GM19455 (cell line): ENCODE results near the gene TENT5A.
"Not testable (repeated sequence)": the region's sequence is repeated elsewhere in the genome, so short reads cannot be mapped to it uniquely, and the experiment has no call there.

Experiments used
- ATAC-seq: cut with Tn5 transposase; IDR thresholded peaks from one replicate; pipeline ENCODE4 v1.9.1; 2021; ENCODE audit not compliant: unreplicated experiment

Gene TENT5A

DNA sequence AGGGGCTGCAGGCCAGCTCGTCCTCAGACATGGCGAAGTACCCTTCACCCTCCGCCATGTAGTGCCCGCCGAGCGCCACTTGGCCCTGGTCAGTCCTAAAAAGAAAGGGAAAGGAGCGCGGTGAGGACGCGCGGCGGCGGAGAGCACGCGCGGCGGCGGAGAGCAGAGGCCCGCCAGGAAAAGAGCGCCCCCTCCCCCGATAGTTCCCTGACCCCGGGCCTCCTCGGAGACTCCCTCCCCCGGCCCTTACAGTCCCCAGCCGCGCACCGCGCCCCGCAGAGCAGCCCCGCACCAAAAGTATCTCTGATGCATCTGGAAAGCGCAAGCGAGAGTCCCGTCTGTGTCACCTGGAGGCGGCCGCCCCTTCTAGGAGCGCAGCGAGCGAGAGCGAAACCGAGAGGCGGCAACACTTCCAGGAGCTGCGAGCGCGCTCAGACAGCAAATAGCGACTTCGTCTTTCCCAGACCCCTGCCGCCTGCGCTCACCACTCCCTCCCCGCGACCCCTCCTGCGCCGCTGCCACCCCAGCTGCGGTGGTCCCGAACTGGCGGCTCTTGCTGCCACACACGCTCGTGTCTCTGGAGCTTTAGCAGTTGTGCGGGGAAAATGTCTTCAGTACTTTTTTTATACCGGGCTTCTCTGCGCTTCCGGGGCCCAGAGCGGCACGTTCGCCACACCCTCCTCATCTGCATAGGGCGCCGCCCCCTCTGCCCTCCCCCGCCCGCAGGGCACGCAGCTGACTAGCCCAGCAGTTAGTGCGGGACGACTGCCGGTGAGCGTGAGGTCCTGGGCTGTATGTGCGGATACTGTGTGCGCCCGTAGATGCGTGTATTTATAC is at the start of gene TENT5A:
Gene TENT5A, minus strand, starts transcription at position 598 of the 837 bp plus-strand sequence. Its CDS starts 540 bp downstream, at position 58.
- ATAC-seq: peak; percentile 79

DNA sequence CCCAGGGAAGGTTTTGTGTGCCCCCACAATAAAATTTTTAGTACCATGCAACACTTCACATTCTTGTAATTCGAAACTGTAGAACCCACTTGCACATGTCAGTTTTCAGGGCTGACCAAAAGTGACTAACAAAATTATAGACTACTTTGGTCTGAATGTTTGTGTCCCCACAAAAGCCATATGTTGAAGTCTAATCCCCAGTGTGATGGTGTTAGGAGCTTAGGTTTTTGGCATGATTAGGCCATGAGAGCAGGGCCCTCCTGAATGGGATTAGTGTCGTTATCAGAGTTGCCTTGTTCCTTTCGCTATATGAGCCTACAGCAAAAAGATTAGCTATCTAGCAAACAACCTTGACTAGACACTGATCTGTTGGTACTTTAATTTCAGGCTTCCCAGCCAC is 49.0 kb upstream of the TENT5A start:
- no peak for ATAC-seq

DNA sequence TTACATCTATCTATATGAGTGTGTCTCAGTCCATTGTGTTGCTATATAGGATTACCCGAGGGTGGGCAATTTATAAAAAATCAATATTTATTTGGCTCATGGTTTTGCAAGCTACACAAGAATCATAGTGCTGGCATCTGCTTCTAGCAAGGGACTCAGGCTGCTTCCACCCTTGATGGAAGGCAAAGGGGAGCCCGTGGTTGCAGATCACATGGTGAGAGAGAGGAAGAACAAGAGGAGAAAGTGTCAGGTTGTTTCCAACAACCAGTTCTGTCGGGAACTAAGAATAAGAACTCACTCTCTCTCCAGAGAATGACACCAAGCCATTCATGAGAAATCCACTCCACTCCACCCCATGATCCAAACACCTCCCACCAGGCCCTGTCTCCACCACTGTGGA is 48.2 kb upstream of the TENT5A start:
- ATAC-seq: no peak

DNA sequence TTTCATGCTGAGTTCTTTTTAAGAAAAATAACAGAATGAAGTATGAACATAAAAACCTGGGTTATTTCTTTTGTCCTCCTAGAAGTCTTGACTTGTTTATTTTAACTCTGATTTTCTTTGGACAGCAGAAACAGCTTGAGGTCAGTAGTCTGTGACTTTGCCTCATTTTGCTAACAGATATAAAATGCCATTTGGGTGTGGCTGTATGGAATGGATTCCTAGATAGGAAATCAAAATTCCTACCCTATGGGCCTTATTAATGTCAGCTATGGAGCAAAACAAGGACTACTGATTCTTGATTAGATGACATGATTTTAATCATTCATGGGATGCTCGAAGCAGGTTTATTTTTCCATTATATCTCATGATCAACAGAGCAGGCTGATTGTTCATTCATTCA is 46.8 kb upstream of the TENT5A start:
- ATAC-seq: no peak

DNA sequence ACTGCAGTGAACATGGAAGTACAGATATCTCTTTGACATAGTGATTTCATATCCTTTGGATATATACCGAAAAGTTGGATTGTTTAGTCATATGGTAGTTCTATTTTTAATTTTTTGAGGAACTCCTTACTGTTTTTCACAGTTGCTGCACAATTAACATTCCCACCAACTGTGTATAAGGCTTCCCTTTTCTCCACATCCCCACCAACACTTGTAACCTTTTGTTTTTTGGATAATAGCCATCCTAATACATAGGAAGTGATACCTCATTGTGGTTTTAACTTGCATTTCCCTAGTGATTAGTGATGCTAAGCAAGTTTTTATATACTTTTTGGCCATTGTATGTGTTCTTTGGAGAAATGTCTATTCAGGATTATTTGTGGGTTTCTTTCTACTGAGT is 45.1 kb upstream of the TENT5A start:
- no peak for ATAC-seq

DNA sequence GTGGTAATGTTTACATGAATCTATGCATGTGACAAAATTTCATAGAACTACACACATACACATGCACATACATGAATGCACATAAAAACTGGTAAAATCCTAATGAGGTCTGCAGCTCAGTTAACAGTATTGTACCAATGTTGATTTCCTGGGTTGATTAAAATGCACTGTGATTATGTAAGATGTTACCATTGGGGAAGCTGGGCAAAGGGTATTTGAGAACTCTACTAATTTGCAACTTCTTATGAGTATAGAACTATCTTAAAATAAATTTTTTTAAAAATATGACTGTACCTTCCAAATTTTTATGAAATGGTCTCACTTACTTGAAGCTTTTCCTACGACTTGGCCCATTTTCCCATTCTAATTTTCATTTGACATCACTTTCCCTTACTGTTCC is 43.4 kb upstream of the TENT5A start:
- no peak for ATAC-seq

DNA sequence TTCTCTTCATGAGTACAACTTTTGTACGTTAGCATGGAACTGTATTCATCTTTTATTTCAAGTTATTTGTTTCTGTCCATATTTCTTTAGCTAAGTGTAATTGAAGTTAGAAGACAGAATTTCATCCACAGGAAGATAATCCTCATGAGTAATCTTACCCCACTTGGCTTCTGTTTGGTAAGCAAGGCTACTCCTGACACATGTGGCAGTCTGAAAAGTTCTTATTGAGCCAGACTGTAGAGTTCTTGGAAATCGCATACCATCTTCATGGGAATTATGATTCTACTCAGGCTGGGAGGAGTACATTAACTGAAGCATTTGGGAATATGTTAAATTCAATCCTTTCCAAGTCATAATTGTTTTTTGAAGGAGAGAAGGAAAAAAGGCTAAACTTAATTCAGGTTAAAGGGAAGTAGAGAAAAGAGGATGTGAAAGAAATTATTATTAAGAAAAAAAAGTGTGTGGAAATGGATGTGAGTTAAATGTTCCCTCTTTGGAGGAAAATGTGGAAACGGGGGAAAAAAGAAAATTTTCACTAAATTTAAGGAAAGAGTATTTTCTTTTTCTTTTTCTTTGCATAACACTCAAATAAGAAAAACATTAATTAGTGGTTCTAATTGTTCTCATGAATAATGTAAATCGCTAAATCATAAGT is 41.5 kb upstream of the TENT5A start:
- ATAC-seq: no peak

DNA sequence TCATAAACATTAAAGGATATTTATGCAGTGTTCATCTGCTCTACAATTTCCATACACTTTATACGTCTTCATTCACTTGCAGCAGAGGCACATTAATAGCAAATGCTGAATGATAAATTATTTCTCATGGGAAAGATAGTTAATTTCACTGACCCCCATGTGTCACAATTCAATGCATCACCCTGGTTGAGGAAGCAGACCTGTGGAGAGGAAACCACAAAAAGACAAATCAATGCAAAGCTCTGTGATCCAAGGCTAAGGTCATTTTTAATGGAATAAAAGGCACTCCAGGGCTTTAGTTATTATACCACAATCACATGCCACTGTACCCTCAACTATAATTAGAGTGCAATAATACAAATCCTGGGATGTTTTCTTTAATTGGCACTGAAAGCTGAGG is 40.3 kb upstream of the TENT5A start:
- no peak for ATAC-seq

DNA sequence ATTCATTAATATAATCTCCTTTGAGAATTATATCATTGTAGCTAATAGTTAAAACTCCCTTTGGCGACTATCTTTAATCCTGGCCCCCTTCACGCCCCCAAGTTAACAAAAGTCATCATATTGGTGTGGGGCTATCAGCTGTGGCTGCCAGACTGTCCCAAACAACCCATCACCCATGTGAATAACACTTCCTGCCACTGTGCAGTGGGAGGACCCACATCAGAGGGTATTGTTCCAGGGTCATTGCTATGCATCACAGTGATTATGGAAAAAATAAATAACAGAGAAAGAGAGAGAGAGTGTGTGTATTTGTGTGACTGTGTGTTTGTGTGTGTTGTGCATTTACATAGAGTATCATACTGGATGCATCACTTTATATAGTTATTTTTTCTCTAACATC is 39.3 kb upstream of the TENT5A start:
- no peak for ATAC-seq

DNA sequence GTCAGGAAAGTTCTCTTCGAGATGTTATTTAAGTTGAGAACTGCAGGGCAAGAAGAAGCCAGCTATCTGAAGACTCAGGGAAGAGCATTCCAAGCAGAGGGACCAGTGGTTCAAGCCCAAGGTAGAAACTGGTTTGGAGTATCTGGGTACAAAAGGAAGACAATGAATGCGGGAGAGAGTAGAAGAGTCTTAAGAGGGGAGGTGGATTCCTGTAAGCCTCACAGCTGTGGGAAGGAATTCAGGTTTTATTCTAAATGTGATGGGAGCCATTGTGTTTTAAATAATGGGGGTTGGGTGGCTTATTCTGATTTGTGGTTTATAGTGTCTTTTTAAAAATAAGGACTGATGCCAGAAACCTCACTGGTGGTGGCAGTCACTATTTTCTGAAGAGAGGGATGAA is 37.6 kb upstream of the TENT5A start:
- ATAC-seq: no peak

DNA sequence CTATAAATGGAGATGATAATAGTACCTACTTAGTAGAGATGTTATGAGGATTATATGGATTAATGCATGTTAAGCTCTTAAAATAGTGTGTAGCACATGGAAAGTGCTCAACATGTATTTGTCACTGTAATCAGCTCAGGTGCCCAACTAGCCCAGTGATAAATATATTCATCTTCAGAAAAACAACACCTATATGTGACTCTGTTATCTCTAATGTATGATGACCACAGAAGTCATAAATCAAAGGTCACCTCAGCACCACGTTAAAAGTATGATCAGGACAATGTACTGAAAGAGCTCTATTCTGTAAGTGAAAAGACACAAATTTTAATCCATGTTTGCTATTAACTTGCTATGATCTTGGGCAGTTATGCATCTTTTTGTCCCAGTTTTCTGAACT is 36.8 kb upstream of the TENT5A start:
- ATAC-seq: no peak

DNA sequence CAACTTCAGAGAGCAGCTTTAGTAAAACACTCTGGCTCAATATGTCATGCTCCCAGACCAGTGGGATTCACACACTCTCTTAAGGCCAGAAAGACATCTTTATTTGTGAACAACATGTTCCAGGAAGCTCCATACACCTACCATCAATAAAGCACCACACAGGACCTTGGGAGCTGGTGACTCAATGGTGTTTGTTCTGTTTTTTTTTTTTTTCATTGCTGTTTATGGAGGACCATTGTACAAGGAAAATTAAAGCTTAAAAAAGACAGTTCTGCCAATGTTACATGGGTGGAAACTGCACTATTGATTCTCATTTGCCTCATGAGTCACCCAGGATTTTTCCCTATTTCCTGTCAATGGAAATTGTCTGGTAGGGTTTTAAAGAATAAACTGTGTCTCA is 36.3 kb upstream of the TENT5A start:
- ATAC-seq: no peak

DNA sequence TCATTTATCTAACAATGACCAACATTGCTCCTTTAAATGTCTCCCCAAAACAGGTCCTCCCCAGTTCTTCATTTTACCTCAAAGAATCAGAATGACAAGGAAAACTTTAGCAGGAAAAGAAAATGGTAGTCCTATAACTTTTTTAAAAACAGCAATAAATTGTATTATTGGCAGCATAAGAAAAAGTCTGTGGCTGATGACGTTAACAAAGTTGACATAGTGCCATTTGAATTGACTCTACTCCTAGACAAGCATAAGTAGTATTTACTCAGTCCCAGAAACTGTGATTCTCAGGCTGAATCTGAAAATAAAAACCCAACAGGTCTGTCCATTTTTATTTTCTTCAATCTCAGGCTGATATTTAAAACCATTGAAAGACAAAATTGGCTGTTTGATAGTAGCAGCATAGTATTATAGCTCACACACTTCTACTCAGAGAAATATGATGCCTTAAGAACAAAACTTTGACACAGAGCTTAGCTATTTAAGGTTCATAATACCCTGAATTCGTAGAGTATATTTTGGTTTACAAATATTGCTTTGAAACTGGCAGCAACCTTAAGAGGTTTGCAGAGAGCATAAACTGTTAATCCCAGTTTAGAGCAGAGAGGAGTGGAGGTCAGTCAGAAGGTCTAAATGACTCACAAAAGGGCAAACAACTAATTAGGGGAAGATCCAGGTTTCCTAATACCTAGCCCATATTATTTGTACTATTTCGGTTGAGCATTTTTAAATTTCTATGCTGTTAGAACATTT is 35.0 kb upstream of the TENT5A start:
- no peak for ATAC-seq

DNA sequence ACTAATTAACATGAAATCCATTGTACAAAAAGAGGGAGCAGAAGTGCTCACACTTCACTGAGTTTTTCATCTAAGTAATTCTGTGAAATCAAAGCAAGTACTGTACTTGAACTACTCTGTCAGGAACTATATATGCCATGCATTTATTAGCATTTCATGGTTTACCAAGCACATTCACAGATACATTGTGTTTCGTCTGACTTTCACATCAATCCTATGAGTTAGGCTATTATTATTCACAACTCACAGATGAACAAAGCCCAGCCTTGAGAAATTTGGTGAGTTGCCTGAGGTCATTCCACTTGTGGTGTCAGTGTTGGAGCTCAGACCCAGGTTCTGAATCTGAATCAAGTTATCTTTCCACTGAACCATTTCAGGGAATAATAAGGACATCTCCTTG is 33.7 kb upstream of the TENT5A start:
- ATAC-seq: no peak

DNA sequence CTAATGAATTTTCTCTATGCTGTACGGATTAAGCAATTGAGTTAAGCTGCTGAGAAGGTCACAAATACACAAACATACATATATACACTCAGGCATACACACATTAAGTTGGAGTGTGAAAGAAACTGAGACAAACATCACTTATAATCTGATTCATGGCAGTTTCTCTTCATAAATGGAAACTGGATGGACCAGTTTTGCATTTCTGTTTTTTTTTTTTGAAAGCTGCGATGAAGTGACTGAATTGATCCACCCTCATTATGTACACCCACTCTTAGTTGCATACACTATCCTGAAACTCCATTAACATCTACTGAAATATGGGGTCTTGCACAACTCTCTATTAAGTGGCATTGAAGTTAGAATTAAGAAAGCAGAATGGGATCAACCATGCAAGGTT is 32.9 kb upstream of the TENT5A start:
- no peak for ATAC-seq

DNA sequence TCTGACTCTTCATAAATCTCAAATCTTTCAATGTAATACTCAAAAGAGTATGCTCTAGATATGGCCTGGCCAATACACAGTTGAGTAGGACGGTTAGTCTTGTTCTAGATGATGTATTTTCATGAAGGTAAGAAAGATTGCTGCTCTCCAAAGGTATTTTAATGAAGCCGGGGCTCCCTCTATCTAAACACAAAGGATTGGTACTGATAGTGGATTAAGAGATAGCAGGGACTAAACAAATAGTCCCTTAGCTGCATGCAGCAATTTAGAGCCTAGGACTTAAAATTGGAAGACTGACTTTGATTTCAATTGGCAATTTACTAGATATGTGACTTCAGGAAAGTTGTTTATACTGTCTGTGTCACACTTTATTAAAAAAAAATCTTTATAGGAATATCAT is 31.4 kb upstream of the TENT5A start:
- no peak for ATAC-seq

DNA sequence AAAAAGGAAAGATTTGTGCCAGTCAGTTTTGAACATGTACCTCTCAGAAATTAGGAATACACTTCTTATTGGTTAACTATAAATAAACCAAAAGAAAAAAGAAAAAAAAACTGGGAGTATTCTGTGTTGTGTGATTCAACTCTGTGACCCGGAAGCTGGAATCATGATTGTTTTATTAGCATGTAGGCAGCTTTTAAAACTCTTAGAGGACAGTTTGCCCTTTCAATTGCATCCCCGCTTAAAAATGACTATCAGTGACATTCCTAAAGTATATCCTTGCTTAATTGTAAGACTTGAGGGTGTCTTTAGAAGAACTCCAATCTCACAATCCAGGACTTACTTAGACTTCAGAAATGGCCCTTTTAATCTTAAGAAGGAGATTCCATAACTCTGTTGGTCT is 29.1 kb upstream of the TENT5A start:
- ATAC-seq: no peak

DNA sequence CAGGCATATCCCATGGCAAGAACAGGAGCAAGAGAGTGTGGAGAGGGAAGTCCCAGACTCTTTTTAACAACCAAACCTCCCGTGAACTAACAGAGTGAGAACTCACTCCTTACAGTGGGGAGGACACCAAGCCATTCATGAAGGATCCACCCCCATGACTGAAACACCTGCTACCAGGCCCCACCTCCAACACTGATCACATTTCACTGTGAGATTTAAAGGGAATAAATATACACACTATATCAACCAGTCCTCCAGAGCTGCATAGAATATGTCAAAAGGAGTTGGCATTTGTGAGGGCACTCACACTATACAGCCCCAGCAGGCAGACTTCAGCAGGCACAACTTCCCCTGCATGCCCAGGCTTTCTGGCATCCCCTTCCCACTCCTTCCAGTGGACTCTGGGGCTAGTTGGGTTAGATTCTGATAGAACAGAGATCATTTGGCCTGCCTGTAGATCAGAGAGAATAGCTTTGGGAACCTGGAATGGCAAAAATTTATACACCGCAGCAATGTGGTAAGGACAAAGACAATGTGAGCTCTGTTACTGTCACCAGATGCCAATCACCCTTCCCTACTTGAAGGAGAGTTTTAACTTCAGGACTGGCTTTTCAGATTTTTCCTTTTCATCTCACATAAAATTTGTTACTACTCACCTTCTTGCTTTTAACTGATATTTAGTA is 25.2 kb upstream of the TENT5A start:
- ATAC-seq: no peak

DNA sequence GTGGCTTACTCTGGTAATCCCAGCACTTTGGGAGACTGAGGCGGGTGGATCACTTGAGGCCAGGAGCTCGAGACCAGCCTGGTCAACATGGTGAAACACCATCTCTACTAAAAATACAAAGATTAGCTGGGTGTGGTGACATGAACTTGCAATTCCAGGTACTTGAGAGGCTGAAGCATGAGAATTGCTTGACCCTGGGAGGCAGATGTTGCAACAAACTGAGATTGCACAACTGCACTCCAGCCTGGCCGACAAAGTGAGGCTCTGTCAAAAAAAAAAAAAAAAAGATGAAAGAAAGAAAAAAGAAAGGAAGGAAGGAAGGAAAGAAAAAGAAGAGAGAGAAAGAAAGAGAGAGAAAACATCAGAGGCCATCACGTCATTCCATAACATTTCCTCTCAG is 23.7 kb upstream of the TENT5A start:
- not testable (repeated sequence) for ATAC-seq

DNA sequence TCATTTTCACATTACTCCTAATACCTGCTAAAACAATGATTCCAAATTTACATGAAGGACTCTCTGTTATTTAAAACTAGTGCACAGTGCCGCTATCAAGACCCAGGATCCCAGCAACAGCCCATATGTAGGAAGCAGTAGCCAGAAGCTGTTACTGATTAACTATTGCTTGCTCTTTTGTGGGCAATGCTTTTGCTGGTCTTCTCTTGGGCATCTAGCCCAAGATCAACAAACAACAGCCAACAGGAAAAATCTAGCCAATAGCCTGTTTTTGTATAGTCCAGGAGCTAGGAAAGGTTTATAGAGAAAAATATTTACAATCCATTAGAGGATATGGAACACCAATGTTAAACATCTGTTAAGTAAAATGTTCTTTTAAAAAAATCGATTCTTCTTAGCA is 22.1 kb upstream of the TENT5A start:
- no peak for ATAC-seq

DNA sequence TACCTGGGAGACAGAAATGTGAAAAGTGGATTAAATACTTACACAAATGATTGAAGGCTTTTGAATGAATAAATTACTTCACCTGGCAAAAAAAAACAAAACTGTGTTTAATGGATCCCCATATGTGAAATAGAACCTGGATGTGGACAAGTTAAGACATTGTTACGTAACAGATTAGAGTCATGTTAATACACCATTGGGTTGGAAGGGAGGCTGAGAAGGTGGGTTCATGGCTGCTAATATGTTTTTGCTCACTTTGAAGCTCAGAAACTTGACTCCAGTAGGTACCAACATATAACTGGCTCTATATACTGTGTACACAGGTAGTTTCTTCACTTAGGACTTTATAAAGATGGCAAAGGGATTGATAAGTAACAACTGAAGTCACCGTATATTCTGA is 21.4 kb upstream of the TENT5A start:
- no peak for ATAC-seq
